ENCODE measurements around the gene RAD23A.
A peak's percentile ranks its signal among the peaks of the same experiment; 100 is the strongest.

Gene RAD23A

GRCh38 chr19:12984143-12984627 lies 38.5 kb downstream of the RAD23A start:
- DNase-seq (ENCODE audit: low read depth in 1 of 2, low spot score in 1 of 2) = no peak

GRCh38 chr19:12984683-12985048 lies 39.0 kb downstream of the RAD23A start:
- DNase-seq (ENCODE audit: low read depth in 1 of 2, low spot score in 1 of 2) = no peak

GRCh38 chr19:12985049-12985776 lies 39.6 kb downstream of the RAD23A start:
- DNase-seq (ENCODE audit: low read depth in 1 of 2, low spot score in 1 of 2) = no peak

- DNase-seq (ENCODE audit: low read depth in 1 of 2, low spot score in 1 of 2) = no peak
Observed at GRCh38 chr19:12986726-12987125, 41.1 kb downstream of the RAD23A start.

GRCh38 chr19:12987190-12987589 lies 41.5 kb downstream of the RAD23A start:
- DNase-seq (ENCODE audit: low read depth in 1 of 2, low spot score in 1 of 2) = no peak

- no peak for DNase-seq (ENCODE audit: low read depth in 1 of 2, low spot score in 1 of 2)
Observed at GRCh38 chr19:12987781-12988180, 42.1 kb downstream of the RAD23A start.

- DNase-seq (ENCODE audit: low read depth in 1 of 2, low spot score in 1 of 2) = no peak
Observed at GRCh38 chr19:12990431-12990830, 44.8 kb downstream of the RAD23A start.

GRCh38 chr19:12990853-12991252 lies 45.2 kb downstream of the RAD23A start:
- no peak for DNase-seq (ENCODE audit: low read depth in 1 of 2, low spot score in 1 of 2)

GRCh38 chr19:12991296-12991695 lies 45.6 kb downstream of the RAD23A start:
- no peak for DNase-seq (ENCODE audit: low read depth in 1 of 2, low spot score in 1 of 2)

- no peak for DNase-seq (ENCODE audit: low read depth in 1 of 2, low spot score in 1 of 2)
Observed at GRCh38 chr19:12992729-12993128, 47.1 kb downstream of the RAD23A start.

- no peak for DNase-seq (ENCODE audit: low read depth in 1 of 2, low spot score in 1 of 2)
Observed at GRCh38 chr19:12993562-12993961, 47.9 kb downstream of the RAD23A start.

- DNase-seq (ENCODE audit: low read depth in 1 of 2, low spot score in 1 of 2) = peak in 1 of 2 donors; percentile 61
Observed at GRCh38 chr19:12994701-12995595, 49.3 kb downstream of the RAD23A start, which contains the start of gene NFIX. TSS of gene NFIX (plus strand) at chr19:12995475. CDS start at chr19:12995838, 363 bp downstream.

- DNase-seq (ENCODE audit: low read depth in 1 of 2, low spot score in 1 of 2) = no peak
Observed at GRCh38 chr19:12995596-12996405, 50.1 kb downstream of the RAD23A start.

- no peak for DNase-seq (ENCODE audit: low read depth in 1 of 2, low spot score in 1 of 2)
Observed at GRCh38 chr19:12996406-12997094, 50.9 kb downstream of the RAD23A start.

- no peak for DNase-seq (ENCODE audit: low read depth in 1 of 2, low spot score in 1 of 2)
Observed at GRCh38 chr19:12997179-12997966, 51.7 kb downstream of the RAD23A start.

GRCh38 chr19:12997967-12998940 lies 52.6 kb downstream of the RAD23A start:
- DNase-seq (ENCODE audit: low read depth in 1 of 2, low spot score in 1 of 2) = no peak

- DNase-seq (ENCODE audit: low read depth in 1 of 2, low spot score in 1 of 2) = no peak
Observed at GRCh38 chr19:13001166-13001501, 55.5 kb downstream of the RAD23A start.

GRCh38 chr19:13001502-13002165 lies 56.0 kb downstream of the RAD23A start:
- no peak for DNase-seq (ENCODE audit: low read depth in 1 of 2, low spot score in 1 of 2)
